Panc1 (cell line): ENCODE results near the gene METTL1. TPM values are rescaled to one million over a fixed set of nuclear protein-coding genes. Genes with fewer than 3 reads are reported as not detected.

Source experiments
- ATAC-seq: fragments of 200-7000 bp; cut with Tn5 transposase; 2 replicates; pipeline ENCODE4 v1.9.1; 2020; ENCODE audit warnings: mild to moderate bottlenecking, moderate library complexity
- BruUV-seq: library from RNA; stranded (reverse); fragments of 400-500 nt; replicated peaks from 2 replicates; lab custom pipeline; 2021; lab: Mats Ljungman, UMichigan
- CTCF ChIA-PET: fragments of 300-600 bp; sonication (Branson Sonifier 250); formaldehyde crosslinking; loops from one replicate; lab custom pipeline; 2022; ENCODE audit warnings: antibody characterized with exemption; lab: Charles Lee
- POLR2A ChIA-PET: fragments of 300-600 bp; sonication (Branson Sonifier 250); formaldehyde crosslinking; loops from one replicate; lab custom pipeline; 2022; ENCODE audit warnings: antibody characterized with exemption; lab: Charles Lee
- DNase-seq: peaks from one replicate; pipeline ENCODE4 v3.0.0-alpha.2; 2010; ENCODE audit warnings: low read depth, low spot score
- H3K27ac ChIP-seq: 2 replicates; pipeline ENCODE4 v1.5.1; 2011; ENCODE audit warnings: mild to moderate bottlenecking, low read length, inconsistent platforms
- H3K27me3 ChIP-seq: fragments of 200-500 bp; sonication (Bioruptor generic); 2 replicates; pipeline ENCODE4 v1.6.0; 2014; ENCODE audit warnings: low read length, inconsistent platforms; ENCODE audit not compliant: control insufficient read depth, insufficient read depth
- H3K36me3 ChIP-seq: fragments of 200-500 bp; sonication (Bioruptor generic); 2 replicates; pipeline ENCODE4 v1.5.1; 2014; ENCODE audit warnings: inconsistent platforms, mild to moderate bottlenecking, low read length, moderate library complexity; ENCODE audit not compliant: control insufficient read depth, insufficient read depth
- H3K4me1 ChIP-seq: 2 replicates; pipeline ENCODE4 v1.5.1; 2011; ENCODE audit warnings: inconsistent platforms, mild to moderate bottlenecking, low read length, moderate library complexity; ENCODE audit not compliant: control insufficient read depth, insufficient read depth
- H3K4me3 ChIP-seq, 2 experiments: 2 replicates each; pipeline ENCODE4 v1.5.1; 2011 to 2012; ENCODE audit warnings: low read depth in 2 of 2, low read length in 2 of 2, mild to moderate bottlenecking in 2 of 2, inconsistent platforms in 1 of 2, moderate library complexity in 1 of 2
- H3K9me3 ChIP-seq: fragments of 200-500 bp; sonication (Bioruptor generic); 2 replicates; pipeline ENCODE4 v1.5.1; 2014; ENCODE audit warnings: low read depth, mild to moderate bottlenecking, inconsistent platforms, low read length, moderate library complexity; ENCODE audit not compliant: control insufficient read depth, insufficient read depth
- POLR2AphosphoS5 ChIP-seq: IDR thresholded peaks from 2 replicates; pipeline ENCODE4 v1.6.1; 2012; ENCODE audit warnings: mild to moderate bottlenecking, low read depth, low read length, moderate library complexity
- SIN3A ChIP-seq: IDR thresholded peaks from 2 replicates; pipeline ENCODE4 v1.6.1; 2012; ENCODE audit warnings: low read depth, mild to moderate bottlenecking, low read length, moderate library complexity, borderline replicate concordance; ENCODE audit not compliant: insufficient read depth
- TCF7L2 ChIP-seq: IDR thresholded peaks from 2 replicates; pipeline ENCODE4 v1.6.1; 2011; ENCODE audit warnings: mild to moderate bottlenecking, low read depth, low read length, inconsistent platforms
- in situ Hi-C: cut with HindIII; loops from 2 replicates; pipeline ENCODE4 v1.10.0; 2016; ENCODE audit warnings: low sequenced_read_pairs, low pct_unique_long_range_greater_than_20kb
- intact Hi-C: fragments of 100-400 bp; cut with micrococcal nuclease; formaldehyde crosslinking; loops from one replicate; pipeline ENCODE4 v1.10.0; 2022; ENCODE audit not compliant: unreplicated experiment
- total RNA-seq: library from RNA; stranded (reverse); gene quantifications from one replicate; pipeline ENCODE4 v1.2.1, GENCODE V29; 2021; ENCODE audit not compliant: unreplicated experiment
- TF ChIP-seq, protein P1 (sequence below), 2 experiments: IDR thresholded peaks; 2 replicates each; pipeline ENCODE4 v1.6.1; 2011 to 2012; ENCODE audit warnings: low read depth in 2 of 2, control low read depth in 1 of 2, low read length in 1 of 2, mild to moderate bottlenecking in 1 of 2, moderate library complexity in 1 of 2; ENCODE audit not compliant: insufficient read depth in 1 of 2
- TF ChIP-seq, protein P2 (sequence below): fragments of 450-650 bp; IDR thresholded peaks from 2 replicates; pipeline ENCODE4 v1.5.1; 2017; ENCODE audit warnings: mild to moderate bottlenecking

METTL1 gene
- total RNA-seq, 1 experiment from 2014 or later: 46.5 TPM

- in situ Hi-C loops (no loop called here), intact Hi-C loops (no loop called here)
- no peak overlapping the region for H3K4me3 ChIP-seq
- POLR2A ChIA-PET: no interaction called here
- no peaks in the 10 kb centered on the region for H3K9me3 ChIP-seq
- ATAC-seq (no peak), DNase-seq (no peak)
- CTCF ChIA-PET: no interaction called here
- TF ChIP-seq TCF7L2: no peak
- TF ChIP-seq, protein P1, sequence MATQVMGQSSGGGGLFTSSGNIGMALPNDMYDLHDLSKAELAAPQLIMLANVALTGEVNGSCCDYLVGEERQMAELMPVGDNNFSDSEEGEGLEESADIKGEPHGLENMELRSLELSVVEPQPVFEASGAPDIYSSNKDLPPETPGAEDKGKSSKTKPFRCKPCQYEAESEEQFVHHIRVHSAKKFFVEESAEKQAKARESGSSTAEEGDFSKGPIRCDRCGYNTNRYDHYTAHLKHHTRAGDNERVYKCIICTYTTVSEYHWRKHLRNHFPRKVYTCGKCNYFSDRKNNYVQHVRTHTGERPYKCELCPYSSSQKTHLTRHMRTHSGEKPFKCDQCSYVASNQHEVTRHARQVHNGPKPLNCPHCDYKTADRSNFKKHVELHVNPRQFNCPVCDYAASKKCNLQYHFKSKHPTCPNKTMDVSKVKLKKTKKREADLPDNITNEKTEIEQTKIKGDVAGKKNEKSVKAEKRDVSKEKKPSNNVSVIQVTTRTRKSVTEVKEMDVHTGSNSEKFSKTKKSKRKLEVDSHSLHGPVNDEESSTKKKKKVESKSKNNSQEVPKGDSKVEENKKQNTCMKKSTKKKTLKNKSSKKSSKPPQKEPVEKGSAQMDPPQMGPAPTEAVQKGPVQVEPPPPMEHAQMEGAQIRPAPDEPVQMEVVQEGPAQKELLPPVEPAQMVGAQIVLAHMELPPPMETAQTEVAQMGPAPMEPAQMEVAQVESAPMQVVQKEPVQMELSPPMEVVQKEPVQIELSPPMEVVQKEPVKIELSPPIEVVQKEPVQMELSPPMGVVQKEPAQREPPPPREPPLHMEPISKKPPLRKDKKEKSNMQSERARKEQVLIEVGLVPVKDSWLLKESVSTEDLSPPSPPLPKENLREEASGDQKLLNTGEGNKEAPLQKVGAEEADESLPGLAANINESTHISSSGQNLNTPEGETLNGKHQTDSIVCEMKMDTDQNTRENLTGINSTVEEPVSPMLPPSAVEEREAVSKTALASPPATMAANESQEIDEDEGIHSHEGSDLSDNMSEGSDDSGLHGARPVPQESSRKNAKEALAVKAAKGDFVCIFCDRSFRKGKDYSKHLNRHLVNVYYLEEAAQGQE (IDR thresholded peaks at IDR 0.05; ENCODE audit: insufficient read depth in 1 of 2, low read depth in 2 of 2, low read length in 1 of 2): no peak
- TF ChIP-seq, protein P2, sequence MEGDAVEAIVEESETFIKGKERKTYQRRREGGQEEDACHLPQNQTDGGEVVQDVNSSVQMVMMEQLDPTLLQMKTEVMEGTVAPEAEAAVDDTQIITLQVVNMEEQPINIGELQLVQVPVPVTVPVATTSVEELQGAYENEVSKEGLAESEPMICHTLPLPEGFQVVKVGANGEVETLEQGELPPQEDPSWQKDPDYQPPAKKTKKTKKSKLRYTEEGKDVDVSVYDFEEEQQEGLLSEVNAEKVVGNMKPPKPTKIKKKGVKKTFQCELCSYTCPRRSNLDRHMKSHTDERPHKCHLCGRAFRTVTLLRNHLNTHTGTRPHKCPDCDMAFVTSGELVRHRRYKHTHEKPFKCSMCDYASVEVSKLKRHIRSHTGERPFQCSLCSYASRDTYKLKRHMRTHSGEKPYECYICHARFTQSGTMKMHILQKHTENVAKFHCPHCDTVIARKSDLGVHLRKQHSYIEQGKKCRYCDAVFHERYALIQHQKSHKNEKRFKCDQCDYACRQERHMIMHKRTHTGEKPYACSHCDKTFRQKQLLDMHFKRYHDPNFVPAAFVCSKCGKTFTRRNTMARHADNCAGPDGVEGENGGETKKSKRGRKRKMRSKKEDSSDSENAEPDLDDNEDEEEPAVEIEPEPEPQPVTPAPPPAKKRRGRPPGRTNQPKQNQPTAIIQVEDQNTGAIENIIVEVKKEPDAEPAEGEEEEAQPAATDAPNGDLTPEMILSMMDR: no peak
- no peak for TF ChIP-seq SIN3A
- no peak for TF ChIP-seq POLR2AphosphoS5
- no peak overlapping the region for H3K27ac ChIP-seq
- no TSS peak for BruUV-seq
- no peaks in the 10 kb centered on the region; the same call in 1 of the 2 replicates for H3K27me3 ChIP-seq
- no peaks in the 10 kb centered on the region for H3K36me3 ChIP-seq
- peaks cover 7% of the 10 kb centered on the region; the same call in 1 of the 2 replicates for H3K4me1 ChIP-seq
These were observed 38.0 kb downstream of the METTL1 start for GRCh38 chr12:57733928-57734327.

DNA sequence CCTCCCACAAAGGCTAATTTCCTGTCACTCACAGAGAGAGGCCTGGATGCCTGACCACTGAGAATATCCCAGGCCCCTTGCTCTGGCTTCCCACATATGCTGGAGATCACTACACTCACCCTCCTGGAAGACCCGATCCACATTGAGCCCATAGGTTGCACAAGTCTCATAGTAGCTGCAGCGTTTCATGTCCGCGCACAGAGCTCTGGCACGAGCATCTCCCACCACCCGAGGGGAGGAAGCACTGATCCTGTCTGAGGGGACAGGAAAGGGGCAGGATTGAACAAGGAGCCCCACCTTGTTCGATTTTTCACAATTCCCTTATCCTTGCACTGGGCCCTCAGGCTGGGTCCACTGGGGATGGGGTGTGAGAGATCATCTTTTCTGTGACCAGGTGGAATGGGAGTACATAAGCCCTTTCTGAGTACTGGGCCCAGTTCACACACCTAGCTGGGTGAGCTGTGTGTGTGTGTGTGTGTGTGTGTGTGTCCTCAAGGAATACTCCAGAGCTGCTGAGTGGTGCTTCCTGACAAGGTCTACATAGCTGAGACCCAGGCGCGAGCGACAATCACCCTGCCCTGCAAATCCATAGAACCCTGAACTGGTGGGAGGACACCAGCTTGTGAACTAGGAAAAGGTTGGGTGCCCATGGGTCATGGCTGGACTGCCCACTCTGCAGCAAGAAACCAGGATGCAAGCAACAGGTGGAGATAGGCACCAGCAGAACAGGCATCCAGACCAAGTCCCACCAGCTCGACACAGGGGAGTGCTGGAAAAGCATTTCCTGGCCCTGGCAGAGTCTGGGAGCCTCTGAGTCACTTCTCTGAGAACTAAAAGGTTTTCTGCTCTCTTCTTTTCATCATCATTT is 38.9 kb downstream of the METTL1 start:
- intact Hi-C loops (no loop called here), in situ Hi-C loops (no loop called here)
- no peaks in the 10 kb centered on the region; the same call in 1 of the 2 replicates for H3K27me3 ChIP-seq
- ChIA-PET POLR2A (no interaction called here), CTCF (interaction anchor here (0.5 kb wide), 1 partner anchor 8 kb away, joined by 3 read pairs; no protein-coding TSS in a partner anchor)
- H3K4me3 ChIP-seq: no peak overlapping the region
- DNase-seq (no peak), ATAC-seq (no peak)
- no peak overlapping the region for H3K27ac ChIP-seq
- no TSS peak for BruUV-seq
- H3K9me3 ChIP-seq: no peaks in the 10 kb centered on the region
- peaks cover 7% of the 10 kb centered on the region; the same call in 1 of the 2 replicates for H3K4me1 ChIP-seq
- no peaks in the 10 kb centered on the region for H3K36me3 ChIP-seq
- TF ChIP-seq SIN3A (no peak), TCF7L2 (no peak), POLR2AphosphoS5 (no peak)
- TF ChIP-seq, protein P1 (IDR thresholded peaks at IDR 0.05; ENCODE audit: insufficient read depth in 1 of 2, low read depth in 2 of 2, low read length in 1 of 2): no peak
- TF ChIP-seq, protein P2: no peak
